K562 (cell line): ENCODE results near the gene MON1A. TPM values are rescaled to one million over a fixed set of nuclear protein-coding genes. Genes with fewer than 3 reads are reported as not detected.

Experiments used
- ARID4B ChIP-seq: sonication (generic); formaldehyde crosslinking; IDR thresholded peaks from 2 replicates; pipeline ENCODE4 v1.8.0; 2022; ENCODE audit warnings: mild to moderate bottlenecking, missing genetic modification reagents
- CBX1 ChIP-seq: sonication (generic); IDR thresholded peaks from 2 replicates; pipeline ENCODE4 v1.6.1; 2016; ENCODE audit warnings: antibody characterized with exemption, low read depth, mild to moderate bottlenecking
- CREB5 ChIP-seq: fragments of 250-450 bp; sonication (Bioruptor Pico); IDR thresholded peaks from 2 replicates; pipeline ENCODE4 v1.5.0; 2020; ENCODE audit warnings: mild to moderate bottlenecking
- EP400 ChIP-seq: fragments of 450-650 bp; IDR thresholded peaks from 2 replicates; pipeline ENCODE4 v1.6.1; 2017; ENCODE audit warnings: antibody characterized with exemption, mild to moderate bottlenecking, moderate library complexity
- FIP1L1 ChIP-seq: fragments of 200-400 bp; formaldehyde crosslinking; IDR thresholded peaks from 2 replicates; pipeline ENCODE4 v1.6.1; 2018; ENCODE audit warnings: mild to moderate bottlenecking, low read depth, low read length; ENCODE audit not compliant: poor library complexity, severe bottlenecking
- HMGXB4 ChIP-seq: sonication (generic); formaldehyde crosslinking; IDR thresholded peaks from 2 replicates; pipeline ENCODE4 v1.8.1; 2023; ENCODE audit warnings: mild to moderate bottlenecking, missing genetic modification reagents
- MCM2 ChIP-seq: fragments of 450-650 bp; IDR thresholded peaks from 2 replicates; pipeline ENCODE4 v1.6.1; 2017; ENCODE audit warnings: low read depth, mild to moderate bottlenecking
- RB1 ChIP-seq: fragments of 450-650 bp; IDR thresholded peaks from 2 replicates; pipeline ENCODE4 v1.6.1; 2017; ENCODE audit warnings: low read depth, mild to moderate bottlenecking
- SP2 ChIP-seq: IDR thresholded peaks from 2 replicates; pipeline ENCODE4 v1.6.1; 2011; ENCODE audit warnings: mild to moderate bottlenecking, low read depth, low read length, moderate library complexity; ENCODE audit not compliant: poor library complexity, severe bottlenecking; ENCODE audit errors: extremely low read depth
- TAF7 ChIP-seq: fragments of 450-650 bp; IDR thresholded peaks from 2 replicates; pipeline ENCODE4 v1.6.1; 2016; ENCODE audit warnings: missing genetic modification characterization, missing compliant biosample characterization
- TEAD2 ChIP-seq: fragments of 450-650 bp; IDR thresholded peaks from 2 replicates; pipeline ENCODE4 v1.6.1; 2016; ENCODE audit warnings: missing genetic modification characterization, control low read depth, missing compliant biosample characterization
- TGIF2 ChIP-seq: sonication (generic); formaldehyde crosslinking; IDR thresholded peaks from 2 replicates; pipeline ENCODE4 v1.8.1; 2022; ENCODE audit warnings: mild to moderate bottlenecking, missing genetic modification reagents, moderate library complexity
- ZBED1 ChIP-seq: IDR thresholded peaks from 2 replicates; pipeline ENCODE4 v1.6.1; 2014
- ZBTB11 ChIP-seq, 3 experiments: fragments of 200-800 bp in 1 of 3; fragments of 250-450 bp in 1 of 3; fragments of 450-650 bp in 1 of 3; sonication (Bioruptor Pico) in 1 of 3; sonication (Bioruptor generic) in 1 of 3; formaldehyde crosslinking in 1 of 3; IDR thresholded peaks; 2 replicates each; pipeline versions ENCODE4 v1.6.1 to v1.8.0; 2016 to 2022; ENCODE audit warnings: mild to moderate bottlenecking in 2 of 3, missing genetic modification characterization in 2 of 3, missing compliant biosample characterization in 1 of 3, moderate library complexity in 1 of 3
- polyA plus RNA-seq, 8 experiments: library from polyadenylated mRNA; depleted of rRNA in 4 of 8; stranded (reverse) in 5 of 8; unstranded in 3 of 8; fragments of >200 nt; fragmentation: Nextera tagmentation in 2 of 8; fragmentation: Illumina TruSeq in 1 of 8; extraction: Ambion mirVana in 2 of 8; extraction: Trizol in 1 of 8; gene quantifications; 2 replicates each; pipeline versions ENCODE4 v1.2.1 to v1.2.3, GENCODE V29; 2011 to 2014; ENCODE audit warnings: inconsistent platforms in 1 of 8, missing spikeins in 1 of 8
- total RNA-seq, 7 experiments: library from RNA; depleted of rRNA in 6 of 7; stranded (reverse); fragments of >200 nt in 6 of 7; fragmentation: Illumina TruSeq in 2 of 7; extraction: Trizol in 2 of 7; gene quantifications; 2 replicates each; pipeline versions ENCODE4 v1.2.1 to v1.2.3, GENCODE V29; 2011 to 2021; ENCODE audit warnings: low replicate concordance in 1 of 7

The MON1A gene
- total and polyA plus RNA-seq, 9 of the 15 experiments (the other 6 are each of a cell fraction or from before 2014, with no cell fraction given) = 1.1 to 13.8 (median 6.8) TPM

- peak; percentile 93 for TF ChIP-seq ARID4B (CRISPR knock-in tag)
- TF ChIP-seq ZBTB11 (CRISPR knock-in tag; IDR thresholded peaks at IDR 0.05) = peak in 1 of 3 experiments; percentile 45; a peak in 2 of 6 replicates
- TF ChIP-seq SP2 = no peak
- TF ChIP-seq MCM2 = no peak
- TF ChIP-seq EP400 = peak; percentile 91
- no peak for TF ChIP-seq TEAD2 (tag)
- 0 out of 2 replicates have a peak, but pooled peaks have one; percentile 19 for TF ChIP-seq RB1
- no peak for TF ChIP-seq HMGXB4 (CRISPR knock-in tag)
- TF ChIP-seq CBX1 = peak; percentile 73; the same call in 1 of the 2 replicates
- TF ChIP-seq ZBED1 = no peak
- peak; percentile 53 for TF ChIP-seq FIP1L1
- no peak for TF ChIP-seq TGIF2 (CRISPR knock-in tag)
- no peak for TF ChIP-seq CREB5
- TF ChIP-seq TAF7 (tag) = no peak
These were observed at the start of gene MON1A (continued) for GRCh38 chr3:49929291-49930167.
